Myocyte (in vitro differentiated cells): Measurements from ENCODE around the gene FBF1. TPM values are rescaled to one million over a fixed set of nuclear protein-coding genes. Genes with fewer than 3 reads are reported as not detected.
"Not testable (repeated sequence)": the region's sequence is repeated elsewhere in the genome, so short reads cannot be mapped to it uniquely, and the experiment has no call there.

Experiments used
- DNase-seq: peaks from one replicate; pipeline ENCODE4 v3.0.0-alpha.2; 2012; ENCODE audit warnings: low read depth
- total RNA-seq: library from RNA; depleted of rRNA; stranded (reverse); fragments of >200 nt; gene quantifications from 2 replicates; pipeline ENCODE4 v1.2.3, GENCODE V29; 2014

The FBF1 gene
- total RNA-seq, 1 donor from 2014 or later, result 7.8 TPM

DNA sequence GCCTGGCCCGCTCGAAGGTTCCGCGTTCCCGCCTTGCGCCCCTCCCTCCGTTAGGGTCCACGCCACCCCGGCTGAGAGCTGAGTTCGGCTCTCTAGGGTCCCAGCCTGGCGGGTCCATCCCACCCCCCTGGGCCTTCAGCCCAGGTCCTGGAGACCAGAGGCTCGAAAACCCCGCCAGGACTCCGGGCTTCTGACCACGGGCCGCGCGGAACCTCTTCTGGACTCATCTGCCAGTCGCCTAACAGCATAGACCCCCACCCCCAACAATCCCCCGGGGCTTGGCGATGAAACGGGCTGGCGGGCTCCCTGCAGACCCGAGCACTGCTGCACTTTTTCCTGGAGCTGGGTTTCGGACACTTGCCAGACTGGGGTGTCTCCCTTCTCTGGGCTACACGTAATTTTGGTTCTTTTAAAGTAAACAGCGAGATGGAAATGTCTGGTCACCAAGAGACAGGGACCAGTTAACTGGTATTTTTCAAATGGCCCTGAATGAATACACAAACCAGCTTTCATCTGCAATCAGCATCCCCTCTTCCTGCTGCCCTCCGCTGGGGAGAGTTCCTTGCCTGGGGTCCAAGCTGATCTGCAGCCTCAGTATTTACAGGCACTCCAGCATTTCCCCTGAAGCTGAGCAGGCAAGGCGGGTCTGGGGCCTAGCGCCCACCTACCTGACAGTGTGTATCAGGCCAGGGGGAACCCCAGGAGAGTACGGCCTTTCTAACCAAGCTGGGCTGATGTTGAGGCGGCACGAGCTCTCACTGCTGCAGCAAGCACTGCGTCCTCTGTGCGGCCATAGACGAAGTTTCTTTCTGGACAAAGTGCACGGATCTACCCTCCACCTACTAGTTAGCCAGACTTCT lies 43.5 kb downstream of the FBF1 start:
- no peak for DNase-seq

DNA sequence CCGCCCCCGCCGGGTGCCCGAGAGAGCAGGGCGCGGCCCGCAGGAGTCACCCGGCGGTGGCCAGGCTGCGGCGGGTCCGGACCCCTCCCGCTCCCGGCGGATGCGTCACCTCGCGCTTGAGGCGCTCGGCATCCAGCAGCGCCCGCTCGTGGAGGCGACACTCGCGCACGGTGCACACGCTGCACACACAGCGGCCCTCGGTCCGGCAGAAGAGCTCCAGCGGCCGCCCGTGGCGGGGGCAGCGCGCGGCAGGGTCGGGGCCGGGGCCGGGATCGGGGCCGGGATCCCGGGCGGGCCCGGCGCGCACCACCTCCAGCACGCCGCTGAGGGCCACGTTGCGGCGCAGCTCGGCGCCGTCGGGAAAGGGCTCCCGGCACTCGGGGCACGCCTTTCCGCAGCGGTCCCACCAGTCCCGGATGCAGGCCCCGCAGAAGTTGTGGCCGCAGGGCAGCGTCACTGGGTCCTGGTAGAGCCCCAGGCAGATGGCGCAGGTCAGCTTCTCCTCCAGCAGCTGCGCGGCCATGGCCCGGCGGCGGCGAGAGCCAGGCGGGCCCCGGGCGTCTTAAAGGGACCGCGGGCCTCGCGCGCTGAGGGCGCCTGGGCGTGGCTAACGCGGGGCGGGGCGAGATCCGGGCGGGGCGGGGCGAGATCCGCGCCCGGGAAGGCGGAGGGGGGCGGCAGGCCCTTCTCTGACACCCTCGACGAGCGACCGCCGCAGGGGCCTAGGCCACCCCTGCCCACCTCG lies 44.3 kb downstream of the FBF1 start, which contains the start of gene TRIM65:
TSS of gene TRIM65 (minus strand) at position 537 of the 745 bp plus-strand sequence. CDS start at position 523, 14 bp downstream.
- DNase-seq, result peak; percentile 86

DNA sequence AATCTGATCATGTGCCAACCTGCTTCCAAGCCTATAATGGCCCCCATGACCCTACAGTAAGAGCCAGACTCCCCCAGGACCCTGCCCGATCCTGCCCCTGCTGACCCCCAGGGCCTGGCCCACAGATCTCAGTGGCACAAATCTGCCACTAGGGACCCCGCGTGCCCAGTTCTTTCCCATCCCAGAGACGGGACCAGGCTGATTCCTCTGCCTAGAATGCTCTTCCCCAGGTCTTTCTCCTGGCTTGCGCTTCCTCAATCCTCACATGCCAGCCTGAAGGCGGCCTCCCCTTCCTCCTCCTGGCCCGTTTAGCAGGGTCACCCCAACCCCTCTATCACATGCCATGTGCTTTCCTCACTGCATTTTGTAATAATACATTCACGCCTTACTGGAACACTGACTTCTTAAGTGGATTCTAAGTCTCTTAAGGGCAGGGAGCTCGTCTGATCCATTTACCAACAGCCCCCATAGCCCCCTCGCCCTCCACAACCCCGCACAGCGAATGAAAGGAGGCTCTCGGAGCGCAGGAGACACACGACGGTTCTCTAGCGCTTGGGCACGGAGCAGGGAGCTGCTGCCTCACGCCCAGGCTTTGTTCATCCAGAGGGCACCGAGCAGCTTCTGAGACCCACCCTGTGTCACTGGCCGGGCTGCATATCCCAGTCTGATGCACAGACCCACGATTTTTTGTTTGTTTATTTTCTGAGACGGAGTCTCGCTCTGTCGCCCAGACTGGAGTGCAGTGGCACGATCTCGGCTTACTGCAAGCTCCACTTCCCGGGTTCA lies 45.3 kb downstream of the FBF1 start:
- DNase-seq, result no peak

DNA sequence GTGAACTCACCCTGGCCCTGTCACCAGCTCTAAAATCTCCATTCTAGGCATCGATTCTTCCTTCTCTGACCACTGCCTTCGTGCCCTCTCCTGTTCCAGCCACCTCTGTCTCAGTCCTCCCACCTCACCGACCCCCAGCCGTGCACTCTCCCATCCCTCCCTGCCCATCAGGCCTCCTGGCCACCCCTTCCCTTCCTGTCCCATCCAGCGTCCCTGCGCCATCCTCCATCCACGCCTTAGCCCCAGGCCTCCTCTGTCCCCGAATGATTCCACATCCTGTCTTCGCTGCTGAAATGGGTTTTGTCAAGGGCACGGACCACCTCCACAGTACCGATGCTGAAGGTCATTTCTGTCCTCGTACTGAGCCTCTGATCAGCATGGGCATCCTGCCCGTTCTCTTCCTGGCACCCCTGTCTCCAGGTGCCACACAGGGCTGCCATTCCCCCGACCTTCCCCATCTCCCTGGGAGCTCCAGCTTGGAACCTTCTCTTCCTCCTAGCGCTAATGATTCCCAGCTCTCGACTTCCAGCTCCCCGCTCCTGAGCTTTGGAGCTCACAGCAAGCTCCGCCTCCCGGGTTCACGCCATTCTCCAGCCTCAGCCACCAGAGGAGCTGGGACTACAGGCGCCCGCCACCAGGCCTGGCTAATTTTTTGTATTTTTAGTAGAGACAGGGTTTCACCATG lies 46.7 kb downstream of the FBF1 start:
- no peak for DNase-seq

DNA sequence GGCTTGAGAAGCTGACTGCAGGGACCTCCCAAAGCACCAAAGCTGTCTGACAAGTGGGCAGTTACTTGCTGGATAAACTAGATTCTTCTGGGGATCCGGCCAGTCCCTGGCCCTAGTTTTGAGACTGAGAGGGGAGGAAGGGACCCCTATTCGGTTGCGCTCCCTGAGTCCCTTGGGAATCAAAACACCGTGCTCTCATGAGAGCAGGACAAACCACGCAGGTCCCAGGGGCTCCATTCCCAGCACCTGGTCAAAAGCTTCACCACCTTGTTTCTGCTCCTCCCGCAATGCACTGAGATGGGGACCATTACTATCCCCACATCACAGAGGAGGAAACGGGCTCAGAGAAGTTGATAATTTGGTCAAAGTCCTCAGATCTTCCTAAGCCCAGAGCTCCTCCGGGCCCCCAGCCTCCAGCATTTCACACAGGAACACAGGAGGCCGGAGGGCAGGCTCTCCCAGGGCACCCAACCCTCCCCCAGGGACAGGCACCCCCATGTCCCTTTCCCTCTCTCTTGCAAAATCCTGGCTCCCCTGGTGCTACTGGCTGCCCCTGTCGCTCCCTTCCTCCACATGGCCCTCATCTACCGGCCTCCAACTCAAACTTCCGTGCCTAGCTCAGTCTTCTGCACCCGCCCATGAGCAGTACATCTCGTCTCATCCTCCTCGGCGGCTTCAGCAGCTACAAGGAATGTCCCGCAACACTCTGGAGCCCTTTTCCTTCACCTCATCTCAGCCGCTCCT lies 47.4 kb downstream of the FBF1 start:
- DNase-seq, result no peak

DNA sequence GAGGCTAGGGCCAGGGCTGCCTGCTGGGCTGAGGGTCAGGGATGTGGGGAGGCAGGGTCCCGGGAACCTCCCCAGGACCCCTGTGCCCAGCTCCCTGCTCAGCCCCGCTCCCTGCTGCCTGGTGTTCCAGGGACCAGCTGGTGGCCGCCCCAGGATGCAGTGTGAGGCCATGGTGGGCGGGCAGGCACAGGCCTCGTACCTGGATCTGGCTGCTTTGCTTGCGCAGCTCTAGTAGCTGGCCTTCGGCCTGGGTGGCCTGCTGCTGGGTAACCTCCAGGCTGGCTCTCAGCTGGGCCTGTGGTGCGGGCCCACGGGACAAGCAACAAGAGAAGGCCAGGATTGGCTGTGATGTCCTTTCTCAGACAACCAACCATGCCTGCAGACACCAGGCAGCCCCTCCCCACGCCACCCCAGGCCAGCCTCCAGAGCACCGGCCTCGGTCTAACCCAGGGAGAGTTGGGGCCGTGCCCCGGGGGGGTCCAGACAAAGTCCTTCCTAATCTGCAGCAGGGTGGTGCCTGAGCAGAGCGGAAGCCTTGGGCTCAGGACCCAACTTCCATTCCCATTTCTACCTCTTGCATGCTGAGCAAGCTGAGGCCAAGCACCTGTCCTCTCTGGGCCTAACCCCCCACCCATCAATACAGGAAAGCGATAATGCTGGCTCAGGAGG lies 48.2 kb downstream of the FBF1 start:
- no peak for DNase-seq

DNA sequence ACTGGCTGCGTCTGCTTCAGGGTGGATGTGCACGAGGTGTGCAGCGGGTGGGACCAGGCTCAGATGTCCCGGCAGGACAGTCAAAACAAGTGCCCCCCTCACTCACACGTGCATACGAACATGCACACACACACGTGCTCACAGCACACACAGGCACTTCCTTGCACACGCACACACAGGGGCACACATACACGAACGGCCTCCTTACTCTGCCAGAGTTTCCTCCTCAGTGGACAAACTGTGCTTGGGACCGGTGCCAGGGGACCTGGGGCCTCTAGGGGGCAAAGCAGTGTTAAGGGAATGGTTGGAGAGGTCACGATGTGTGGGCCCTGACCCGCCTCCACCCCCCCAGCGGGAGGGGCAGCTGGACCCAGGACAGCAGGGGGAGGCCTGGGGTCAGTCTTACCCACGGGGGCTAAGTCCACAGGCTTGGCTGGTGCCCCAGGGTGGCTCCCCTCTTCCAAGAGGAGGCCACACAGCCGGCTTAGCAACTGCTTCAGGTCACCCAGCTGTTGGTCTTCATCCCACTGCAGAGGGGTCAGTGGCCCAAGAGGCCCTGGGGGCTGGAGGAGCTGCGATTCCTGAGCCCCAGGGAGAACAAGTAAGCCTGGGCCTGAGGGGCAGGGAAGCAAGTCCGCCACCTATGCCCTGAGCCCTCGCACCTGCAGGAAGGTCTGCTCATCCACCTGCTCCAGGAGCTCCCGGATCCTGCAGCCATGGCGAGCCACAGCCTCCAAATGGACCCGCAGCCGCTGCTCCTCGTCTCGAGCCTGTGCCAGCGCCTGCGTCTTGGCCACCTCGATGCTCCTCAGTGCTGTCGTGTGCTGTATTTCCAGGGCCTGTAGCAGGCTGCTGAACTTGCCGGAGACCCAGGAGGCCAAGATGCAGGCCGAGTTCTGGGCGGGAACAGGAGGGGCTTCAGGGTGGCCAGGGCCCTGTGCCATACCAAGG lies 49.0 kb downstream of the FBF1 start:
- no peak for DNase-seq

DNA sequence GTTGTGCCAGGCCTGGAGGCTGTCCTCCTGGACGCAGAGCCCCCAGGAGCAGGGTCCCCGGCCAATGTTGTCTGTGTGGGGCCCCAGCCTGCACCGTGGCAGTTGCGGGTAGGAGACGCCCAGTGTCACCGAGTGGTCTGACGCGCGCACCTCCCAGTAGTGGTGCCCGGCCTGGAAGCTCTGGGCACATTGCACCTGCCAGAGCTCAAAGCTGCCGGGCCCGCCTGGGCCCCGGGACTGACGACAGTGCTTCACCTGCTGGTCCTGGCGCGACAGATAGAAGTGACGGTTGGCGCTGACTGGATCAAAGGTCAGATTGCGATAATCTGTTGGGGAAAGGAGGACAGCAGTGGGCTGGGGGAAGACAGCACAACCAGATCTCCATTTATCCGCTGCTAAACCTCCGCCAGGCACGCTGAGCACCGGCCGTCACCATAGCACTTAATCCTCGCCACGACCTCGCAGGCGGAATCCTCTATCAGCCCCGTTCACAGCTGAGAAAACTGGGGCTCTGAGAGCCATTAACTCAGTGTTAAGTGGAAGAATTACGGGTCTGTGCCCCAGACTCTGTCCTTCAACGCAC lies 49.7 kb downstream of the FBF1 start:
- no peak for DNase-seq

DNA sequence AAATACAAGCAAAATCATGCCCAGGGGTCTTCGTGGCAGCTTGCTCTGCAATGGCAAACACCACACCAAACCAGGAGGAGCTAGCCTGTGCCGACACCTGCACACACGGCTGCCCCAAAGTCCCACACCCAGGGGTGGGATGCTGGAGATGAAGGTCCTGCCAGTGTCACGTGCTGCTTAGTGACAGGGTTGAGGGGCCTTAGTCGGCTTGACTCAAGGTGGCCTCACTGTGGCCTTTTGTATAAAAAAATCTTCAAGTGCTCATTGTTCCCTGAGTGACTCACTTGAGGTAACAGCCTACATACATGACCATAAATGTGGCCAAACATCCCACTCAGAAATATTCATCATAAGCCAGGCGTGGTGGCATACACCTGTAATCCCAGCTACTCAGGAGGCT lies 51.4 kb downstream of the FBF1 start:
- no peak for DNase-seq

DNA sequence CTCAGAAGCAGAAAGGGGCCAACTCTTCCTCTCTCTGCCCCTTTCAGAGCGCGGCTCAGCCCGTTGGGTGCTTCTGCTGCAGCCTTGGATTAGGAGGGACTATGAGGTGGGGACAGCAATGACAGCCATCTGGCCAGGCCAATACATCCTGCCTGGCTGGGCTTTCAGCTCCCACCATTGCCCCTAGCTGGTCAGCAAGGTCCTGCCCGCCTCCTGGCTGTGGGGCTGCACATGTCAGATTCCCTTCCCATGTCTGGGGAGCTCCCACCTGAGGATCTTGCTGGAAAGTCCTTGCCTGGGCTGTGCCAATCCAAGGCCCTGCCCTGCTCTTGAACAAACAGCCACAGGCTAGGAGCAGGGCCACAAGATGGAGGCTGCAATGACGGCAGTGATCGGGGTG lies 52.4 kb downstream of the FBF1 start:
- DNase-seq, result no peak

DNA sequence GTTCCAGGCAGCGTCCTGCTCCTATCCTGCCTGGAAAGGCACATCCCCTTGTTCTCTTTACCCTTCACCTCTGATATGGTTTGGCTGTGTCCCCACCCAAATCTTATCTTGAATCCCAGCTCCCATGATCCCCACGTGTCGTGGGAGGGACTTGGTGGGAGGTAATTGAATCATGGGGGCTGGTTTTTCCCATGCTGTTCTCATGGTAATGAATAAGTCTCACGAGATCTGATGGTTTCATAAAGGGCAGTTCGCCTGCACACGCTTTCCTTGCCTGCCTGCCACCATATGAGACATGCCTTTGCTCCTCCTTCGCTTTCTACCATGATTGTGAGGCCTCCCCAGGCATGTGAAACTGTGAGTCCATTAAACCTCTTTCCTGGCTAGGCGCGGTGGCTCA lies 55.0 kb downstream of the FBF1 start:
- not testable (repeated sequence) for DNase-seq

DNA sequence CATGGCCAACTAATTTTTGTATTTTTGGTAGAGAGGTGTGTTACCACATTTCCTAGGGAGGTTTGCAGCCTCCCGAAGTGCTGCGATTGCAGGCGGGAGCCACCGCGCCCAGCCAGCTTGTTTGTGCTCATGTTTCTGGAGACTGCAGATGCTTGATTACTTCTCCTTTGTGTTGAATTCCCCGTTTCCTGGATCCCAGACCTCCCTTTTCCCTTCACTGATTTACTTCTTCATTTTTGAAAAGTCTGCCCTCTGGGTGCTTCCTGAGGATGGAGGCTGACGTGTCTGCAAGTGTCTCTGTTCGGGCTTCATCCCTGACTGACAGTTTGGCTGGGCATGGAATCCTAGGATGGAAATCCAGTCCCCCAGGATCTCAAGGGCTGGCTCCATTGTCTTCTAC lies 55.4 kb downstream of the FBF1 start:
- no peak for DNase-seq

DNA sequence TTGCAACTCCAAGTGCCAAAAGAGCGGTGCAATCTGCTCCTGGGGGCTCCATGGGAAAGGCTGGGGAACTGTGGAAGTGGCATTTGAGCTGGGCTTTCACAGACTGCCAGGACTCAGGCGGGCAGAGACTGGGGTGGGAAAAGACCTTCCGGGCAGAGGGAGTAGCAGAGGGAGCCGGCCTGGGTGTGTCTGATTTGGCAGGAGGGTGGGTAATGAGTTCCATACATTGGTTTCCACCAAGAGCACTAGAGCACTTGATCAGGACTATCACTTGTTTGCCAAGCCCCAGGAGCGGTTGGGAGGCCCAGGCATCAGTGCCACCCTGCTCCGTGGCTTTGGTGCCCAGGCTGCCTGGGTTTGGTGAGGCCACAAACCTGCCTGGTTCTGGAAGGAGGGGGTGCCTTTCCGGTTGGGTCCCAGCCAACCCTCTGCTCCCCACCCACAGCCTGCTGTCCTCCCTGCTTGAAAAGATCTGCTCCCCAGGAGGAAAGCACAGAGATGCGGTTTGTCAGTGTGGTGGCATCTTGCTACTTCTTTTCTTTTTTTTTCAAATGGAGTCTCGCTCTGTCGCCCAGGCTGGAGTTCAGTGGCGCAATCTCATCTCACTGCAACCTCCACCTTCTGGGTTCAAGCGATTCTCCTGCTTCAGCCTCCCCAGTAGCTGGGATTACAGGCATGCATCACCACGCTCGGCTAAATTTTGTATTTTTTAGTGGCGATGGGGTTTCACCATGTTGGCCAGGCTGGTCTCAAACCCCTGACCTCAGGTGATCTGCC lies 59.0 kb downstream of the FBF1 start:
- no peak for DNase-seq

DNA sequence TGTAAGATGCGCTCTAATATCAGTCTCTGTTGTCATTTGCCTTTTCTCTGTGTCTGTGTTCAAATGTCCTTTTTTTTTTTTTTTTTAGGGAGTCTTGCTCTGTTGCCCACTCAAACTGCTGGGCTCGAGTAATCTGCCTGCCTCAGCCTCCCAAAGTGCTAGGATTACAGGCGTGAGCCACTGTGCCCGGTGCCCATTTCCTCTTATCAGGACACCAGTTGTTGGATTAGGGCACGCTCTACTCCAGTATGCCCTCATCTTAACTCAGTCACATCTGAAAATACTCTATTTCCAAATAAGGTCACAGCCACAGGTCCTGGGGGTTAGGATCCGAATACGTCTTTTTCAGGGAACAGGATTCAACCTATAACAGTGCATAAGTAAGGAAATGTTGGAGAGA lies 60.6 kb downstream of the FBF1 start:
- DNase-seq, result no peak

DNA sequence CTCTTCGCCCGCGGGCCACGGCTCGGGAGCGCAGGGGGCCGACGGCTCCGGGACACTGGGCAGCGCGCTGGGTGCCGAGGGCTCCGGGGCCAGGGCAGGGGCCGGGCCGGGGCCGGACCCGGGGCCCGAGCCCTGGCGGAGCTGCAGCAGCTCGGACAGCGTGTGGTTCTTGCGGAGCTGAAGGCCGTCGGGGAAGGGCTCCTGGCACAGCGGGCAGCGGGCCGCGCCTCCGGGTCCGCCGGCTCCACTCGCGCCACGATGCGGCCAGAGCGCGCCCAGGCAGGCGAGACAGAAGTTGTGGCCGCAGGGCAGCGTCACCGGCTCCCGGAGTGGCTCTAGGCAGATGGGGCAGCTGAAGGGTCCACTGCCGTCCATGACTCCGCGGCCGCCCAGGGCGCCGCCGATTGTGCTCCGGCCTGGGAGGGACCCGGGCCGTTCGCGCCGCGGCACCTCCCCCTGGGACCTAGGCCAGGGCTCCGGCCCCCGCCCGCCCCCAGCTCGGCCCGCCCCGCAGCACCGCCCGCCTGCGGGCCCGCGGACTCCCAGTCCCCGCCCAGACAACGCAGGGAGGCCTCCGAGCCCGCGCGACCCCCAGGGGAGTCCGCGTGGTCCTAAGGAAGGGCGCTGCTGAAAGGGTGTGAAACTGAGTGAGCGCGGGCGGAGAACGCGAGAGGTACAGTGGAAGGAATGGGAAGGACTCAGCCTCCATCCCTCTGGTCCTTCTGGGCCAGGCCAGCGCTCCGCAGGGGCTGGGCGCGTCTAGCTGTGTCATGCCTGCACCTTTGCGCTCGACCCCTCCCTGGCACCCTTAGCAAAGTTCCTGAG lies 62.5 kb downstream of the FBF1 start, which contains the start of gene TRIM47:
TSS of gene TRIM47 (minus strand) at position 408 of the 825 bp plus-strand sequence. CDS start at position 375, 33 bp downstream.
- DNase-seq, result peak; percentile 47

DNA sequence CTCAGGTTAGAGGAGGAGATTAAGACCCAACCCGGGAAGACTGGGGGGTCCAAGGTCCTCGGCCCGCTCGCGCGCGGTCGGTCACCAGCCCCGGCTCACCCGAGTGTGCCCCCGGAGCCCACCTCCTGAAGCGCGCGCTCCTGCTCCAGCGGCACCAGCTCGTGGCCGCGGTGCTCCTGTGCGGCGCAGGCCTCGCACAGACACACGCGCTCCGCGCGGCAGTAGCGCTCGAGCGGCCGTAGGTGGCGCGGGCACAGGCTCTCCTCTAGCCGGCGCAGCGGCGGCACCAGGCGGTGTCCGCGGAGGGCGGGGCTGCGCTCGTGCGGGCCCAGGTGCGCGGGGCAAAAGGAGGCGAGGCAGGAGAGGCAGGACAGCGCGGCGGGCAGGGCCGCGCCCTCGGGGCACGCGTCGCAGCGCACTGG lies 63.1 kb downstream of the FBF1 start:
- peak; percentile 59 for DNase-seq
